Peyer's patch (tissue), 4 donors: ENCODE results near the gene LTBP1.

Source experiments
- POLR2A ChIP-seq, 2 donors: fragments of 450-650 bp; IDR thresholded peaks; one replicate each; pipeline ENCODE4 v1.5.1; 2017; ENCODE audit warnings: antibody characterized with exemption in 2 of 2, mild to moderate bottlenecking in 2 of 2, moderate library complexity in 2 of 2
- TF ChIP-seq, protein P1 (sequence below), 6 experiments: fragments of 450-650 bp in 4 of 6; fragments of 200-600 bp in 2 of 6; sonication (generic) in 1 of 6; IDR thresholded peaks; one replicate each; pipeline ENCODE4 v1.5.1; 2017 to 2019; ENCODE audit warnings: antibody characterized with exemption in 6 of 6, mild to moderate bottlenecking in 3 of 6, moderate library complexity in 1 of 6

DNA sequence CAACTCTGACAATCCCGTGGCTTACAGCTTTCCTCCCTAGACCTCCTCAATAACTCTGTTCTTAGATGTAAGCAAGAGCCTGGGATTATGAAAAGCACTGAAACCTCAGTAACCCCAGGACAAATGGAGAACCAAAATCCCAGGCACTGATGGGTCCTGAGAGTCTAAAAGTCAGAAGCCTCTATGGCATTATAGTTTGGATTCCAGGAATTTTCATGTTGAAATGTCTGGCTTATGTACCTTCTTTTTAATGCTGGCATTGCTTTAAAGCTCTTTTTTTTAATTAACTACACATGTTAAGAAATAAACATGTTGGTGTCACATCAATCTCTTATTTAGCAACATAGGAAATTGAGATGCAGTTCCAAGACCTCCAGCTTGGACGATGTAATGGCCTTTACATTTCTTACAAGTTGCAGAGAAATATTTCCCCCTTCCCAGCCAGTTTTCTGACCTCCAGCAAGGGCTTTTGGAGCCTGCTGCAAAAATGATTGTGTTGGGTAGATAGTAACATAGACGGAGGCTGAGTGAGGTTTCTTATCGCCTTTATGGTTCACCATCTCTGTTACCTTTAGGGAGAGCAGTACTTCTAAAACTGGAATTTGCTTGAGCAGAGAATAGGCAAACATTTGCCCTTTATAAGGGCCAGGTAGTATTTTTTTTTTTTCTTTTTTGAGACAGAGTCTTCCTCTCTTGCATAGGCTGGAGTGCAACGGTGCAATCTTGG is 444.9 kb downstream of the LTBP1 start:
- TF ChIP-seq POLR2A (IDR thresholded peaks at IDR 0.05) = no peak
- TF ChIP-seq, protein P1, sequence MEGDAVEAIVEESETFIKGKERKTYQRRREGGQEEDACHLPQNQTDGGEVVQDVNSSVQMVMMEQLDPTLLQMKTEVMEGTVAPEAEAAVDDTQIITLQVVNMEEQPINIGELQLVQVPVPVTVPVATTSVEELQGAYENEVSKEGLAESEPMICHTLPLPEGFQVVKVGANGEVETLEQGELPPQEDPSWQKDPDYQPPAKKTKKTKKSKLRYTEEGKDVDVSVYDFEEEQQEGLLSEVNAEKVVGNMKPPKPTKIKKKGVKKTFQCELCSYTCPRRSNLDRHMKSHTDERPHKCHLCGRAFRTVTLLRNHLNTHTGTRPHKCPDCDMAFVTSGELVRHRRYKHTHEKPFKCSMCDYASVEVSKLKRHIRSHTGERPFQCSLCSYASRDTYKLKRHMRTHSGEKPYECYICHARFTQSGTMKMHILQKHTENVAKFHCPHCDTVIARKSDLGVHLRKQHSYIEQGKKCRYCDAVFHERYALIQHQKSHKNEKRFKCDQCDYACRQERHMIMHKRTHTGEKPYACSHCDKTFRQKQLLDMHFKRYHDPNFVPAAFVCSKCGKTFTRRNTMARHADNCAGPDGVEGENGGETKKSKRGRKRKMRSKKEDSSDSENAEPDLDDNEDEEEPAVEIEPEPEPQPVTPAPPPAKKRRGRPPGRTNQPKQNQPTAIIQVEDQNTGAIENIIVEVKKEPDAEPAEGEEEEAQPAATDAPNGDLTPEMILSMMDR (IDR thresholded peaks at IDR 0.05) = no peak
